HG02884 (cell line): ENCODE measurements around the gene TNFRSF8.

Experiments used
- ATAC-seq: cut with Tn5 transposase; IDR thresholded peaks from one replicate; pipeline ENCODE4 v1.9.1; 2021; ENCODE audit warnings: mild to moderate bottlenecking, moderate library complexity; ENCODE audit not compliant: unreplicated experiment

The TNFRSF8 gene

GRCh38 chr1:12113433-12114339 lies 50.6 kb downstream of the TNFRSF8 start:
- ATAC-seq = no peak

DNA sequence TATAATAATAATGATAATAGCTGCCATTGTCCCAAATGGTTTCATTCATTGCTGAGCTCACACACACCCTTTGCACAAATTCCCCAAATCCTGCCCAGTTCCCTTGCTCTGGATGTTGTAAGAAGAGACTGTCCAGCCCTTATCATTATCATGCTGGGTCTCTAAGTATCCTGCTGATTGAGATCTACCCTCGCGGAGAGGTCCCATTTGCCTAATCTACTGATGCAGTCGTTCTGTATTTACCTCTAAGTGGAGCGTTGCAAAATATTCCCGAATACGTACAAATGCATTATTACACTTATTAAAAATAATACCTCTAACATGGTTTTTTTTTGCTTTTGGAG lies 51.2 kb downstream of the TNFRSF8 start:
- ATAC-seq = no peak

DNA sequence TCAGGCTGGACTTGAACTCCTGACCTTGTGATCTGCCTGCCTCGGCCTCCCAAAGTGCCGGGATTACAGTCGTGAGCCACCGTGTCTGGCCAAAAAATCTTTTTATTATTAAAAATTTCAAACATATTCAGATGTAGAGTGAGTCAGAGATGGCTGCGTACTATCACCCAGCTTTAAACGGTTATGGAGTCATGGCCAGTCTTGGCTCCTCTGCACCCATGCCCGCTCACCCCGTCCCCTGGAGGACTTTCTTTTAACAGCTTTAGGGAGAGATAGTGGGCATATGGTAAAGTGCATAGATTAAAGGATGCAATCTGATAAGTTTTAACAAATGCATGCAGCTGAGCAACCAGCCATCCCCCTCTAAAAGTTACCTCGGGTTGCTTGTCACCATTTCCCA lies 51.8 kb downstream of the TNFRSF8 start:
- no peak for ATAC-seq

DNA sequence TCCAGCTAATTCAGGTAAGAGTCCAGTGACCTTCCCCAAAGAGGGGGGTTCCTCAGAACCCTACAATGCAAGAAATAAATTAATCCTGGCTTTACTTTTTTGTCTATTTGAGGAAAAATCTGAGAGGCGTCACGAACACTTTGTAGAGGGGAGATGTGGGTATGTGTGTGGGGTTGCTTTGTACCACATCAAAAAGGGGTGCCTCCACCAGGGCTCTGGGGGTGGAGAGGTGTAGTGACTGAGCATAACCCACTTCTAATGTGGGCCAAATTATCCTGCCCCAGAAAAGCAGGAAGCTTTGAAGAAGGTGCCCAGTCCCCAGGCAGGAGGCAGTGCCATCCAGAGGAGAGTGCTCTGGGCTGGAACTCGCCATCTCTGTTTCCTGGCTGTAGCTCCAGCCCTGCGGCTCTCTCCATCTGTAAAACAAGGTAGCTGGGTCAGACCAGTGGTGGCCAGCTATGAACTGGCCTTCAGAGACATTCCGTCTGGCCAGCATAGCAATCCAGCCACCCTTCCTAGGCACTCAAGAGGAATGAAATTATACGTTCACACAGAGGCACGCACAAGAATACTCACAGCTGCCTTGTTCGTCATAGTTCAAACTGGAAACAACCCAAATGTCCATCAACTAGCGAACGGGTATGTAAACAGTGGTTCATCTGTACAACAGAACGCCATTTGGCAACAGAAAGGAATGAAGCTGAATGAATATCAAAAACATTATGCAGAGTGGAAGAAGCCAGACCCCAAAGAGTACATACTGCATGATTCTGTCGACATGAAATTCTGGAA lies 58.3 kb downstream of the TNFRSF8 start:
- ATAC-seq = no peak

- no peak for ATAC-seq
Observed at GRCh38 chr1:12123172-12123571, 60.1 kb downstream of the TNFRSF8 start.

DNA sequence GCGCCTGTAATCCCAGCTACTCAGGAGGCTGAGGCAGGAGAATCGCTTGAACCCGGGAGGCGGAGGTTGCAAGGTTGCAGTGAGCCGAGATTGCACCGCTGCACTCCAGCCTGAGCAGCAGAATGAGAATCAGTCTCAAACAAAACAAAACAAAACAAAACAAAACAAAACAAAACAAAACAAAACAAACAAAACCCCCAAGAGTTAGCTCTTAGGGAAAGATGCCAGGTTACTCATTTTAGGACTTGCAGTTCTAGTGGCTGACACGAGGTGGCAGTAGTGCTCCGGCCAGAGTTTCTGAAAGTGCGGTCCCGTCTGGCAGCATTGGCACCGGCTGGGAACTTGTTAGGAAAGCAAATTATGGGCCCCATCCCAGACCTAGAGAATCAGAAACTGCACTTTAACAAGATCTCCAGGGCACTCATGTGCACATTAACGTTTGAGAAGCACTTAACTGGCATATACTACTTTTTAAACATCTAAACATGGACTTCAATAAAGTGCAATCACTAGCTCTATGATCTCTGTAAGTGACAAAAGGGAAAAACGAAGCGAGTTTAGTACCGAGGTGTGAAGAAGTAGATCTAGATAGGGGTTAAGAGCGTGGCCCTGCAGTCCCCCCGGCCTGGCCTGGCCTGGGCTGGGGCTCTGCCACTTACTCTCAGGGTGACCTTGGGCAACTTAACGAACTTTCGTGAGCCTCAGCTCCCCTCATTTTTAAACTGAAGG lies 61.8 kb downstream of the TNFRSF8 start:
- no peak for ATAC-seq

DNA sequence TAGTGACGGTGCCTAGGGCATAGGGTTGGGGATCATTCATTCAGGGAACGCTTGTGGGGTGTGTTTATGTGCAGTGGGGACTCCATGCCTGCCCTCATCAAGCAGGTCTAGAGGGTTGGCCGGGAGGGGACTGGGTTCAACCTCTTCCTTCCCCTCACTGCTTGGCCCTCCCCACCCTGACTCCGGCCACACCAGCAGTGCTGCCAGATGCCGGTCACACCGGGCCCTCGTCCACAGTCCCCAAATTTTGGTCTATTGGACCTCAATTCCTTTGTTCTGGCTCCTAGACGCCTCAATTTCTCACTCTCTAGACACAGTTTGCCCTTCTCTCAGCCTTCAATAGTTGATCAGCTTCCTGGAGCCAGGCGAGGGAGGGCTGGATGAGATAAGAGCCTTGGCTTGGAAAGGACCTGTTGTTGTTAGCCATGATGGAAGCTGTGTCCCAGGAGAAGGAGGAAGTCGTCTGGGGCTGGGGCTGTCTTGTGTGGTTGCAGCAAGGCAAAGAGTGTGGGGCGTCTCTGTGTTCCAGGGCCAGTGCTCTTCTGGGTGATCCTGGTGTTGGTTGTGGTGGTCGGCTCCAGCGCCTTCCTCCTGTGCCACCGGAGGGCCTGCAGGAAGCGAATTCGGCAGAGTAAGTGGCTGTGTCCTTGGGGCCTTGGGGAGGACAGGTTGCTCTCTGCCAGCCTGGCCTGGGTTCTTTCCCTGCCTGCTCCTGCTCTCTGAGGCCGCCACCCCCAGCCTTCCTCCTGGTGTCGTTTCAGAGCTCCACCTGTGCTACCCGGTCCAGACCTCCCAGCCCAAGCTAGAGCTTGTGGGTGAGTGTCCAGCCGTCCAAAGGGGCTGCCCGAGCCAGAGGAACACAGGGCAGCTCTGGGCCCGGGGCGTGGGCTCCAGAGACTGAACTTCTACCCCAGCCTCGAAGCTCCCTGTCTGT lies 62.6 kb downstream of the TNFRSF8 start:
- ATAC-seq = no peak

GRCh38 chr1:12126781-12127180 lies 63.7 kb downstream of the TNFRSF8 start:
- no peak for ATAC-seq

- ATAC-seq = no peak
Observed at GRCh38 chr1:12127206-12127810, 64.2 kb downstream of the TNFRSF8 start.

- ATAC-seq = no peak
Observed at GRCh38 chr1:12128120-12128519, 65.0 kb downstream of the TNFRSF8 start.

DNA sequence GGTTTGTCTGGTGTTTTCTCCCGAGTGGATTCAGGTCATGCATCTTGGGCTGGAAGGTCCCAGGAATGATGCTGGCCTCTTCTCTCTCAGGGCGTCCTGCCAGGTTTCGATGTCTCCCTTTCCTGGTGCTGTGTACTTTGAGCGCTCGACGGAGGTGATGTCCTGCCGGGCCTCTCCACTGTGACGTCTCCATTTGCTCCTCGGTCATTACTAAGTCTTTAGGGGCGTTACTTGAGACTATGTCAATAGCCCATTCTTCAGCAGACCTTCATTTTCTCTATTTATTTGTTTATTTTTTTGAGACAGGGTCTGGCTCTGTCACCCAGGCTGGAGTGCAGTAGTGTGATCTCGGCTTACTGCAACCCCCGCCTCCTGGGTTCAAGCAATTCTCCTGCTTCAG lies 66.5 kb downstream of the TNFRSF8 start:
- no peak for ATAC-seq

DNA sequence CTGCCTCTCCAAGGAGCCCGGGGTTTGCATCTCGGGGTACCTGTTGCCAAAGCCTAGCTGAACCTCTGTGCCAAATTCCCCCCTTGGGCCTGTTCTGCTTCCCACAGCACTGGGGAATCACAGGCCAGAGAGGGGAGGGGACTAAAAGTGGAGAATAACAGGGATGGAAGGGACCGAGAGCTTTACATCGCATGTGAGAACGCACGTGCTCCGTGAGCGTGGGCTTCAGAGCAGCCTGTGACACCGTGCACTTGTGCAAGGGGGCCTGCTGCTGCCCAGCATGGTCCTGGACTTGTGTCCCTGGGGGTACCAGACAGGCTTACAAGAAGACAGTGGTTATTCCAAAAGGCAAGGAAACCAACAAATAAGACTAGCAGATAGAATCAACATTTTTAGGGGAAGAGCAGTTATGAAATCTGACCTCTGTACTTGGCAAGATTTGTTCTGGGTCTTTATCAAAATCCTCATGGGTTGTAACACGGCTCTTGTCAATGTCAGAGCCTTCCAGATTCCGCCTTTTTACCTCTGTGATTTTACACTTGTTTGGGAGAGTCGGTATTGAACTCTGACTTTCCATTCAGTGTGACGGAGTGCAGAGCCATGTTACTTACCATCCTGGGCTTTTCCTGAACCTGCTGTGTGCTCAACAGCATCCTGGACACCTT lies 67.5 kb downstream of the TNFRSF8 start:
- ATAC-seq = no peak

DNA sequence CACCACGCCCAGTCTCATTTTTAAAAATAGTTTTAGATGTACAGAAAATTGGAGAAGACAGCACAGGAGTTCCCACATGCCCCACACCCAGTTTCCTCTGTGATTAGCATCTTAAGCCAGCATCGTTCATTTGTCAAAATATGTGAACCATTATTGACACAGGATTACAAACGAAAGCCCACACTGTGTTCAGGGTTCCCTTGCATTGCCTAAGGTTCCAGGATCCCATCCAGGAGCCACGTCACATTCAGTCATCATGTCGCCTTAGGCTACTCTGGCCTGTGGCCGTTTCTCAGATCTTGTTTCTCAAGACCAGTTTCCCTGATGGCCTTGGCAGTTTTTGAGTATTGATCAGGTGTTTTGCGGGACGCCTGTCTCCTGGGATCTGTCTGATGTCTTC lies 69.0 kb downstream of the TNFRSF8 start:
- ATAC-seq = no peak

- no peak for ATAC-seq
Observed at GRCh38 chr1:12134716-12135115, 71.6 kb downstream of the TNFRSF8 start.

DNA sequence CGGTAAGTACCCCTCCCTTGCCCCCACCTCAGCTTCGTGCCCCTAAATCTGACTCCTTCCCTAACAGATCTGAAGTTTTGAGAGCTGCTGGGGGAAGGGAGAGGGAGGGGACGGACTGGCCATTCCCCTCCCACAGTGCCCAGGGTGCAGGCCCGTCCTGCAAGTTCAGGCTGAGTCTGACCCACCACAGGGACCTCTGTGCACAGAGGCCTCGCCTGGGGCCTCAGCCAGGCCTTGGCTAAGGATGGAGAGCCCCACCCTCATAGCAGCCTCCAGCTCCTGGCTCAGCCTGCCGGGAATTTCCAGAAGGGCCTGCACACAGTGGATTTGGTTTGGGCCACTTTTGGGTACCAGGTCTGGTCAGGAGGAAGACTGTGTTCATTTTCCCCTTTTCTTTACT lies 72.5 kb downstream of the TNFRSF8 start:
- ATAC-seq = no peak

DNA sequence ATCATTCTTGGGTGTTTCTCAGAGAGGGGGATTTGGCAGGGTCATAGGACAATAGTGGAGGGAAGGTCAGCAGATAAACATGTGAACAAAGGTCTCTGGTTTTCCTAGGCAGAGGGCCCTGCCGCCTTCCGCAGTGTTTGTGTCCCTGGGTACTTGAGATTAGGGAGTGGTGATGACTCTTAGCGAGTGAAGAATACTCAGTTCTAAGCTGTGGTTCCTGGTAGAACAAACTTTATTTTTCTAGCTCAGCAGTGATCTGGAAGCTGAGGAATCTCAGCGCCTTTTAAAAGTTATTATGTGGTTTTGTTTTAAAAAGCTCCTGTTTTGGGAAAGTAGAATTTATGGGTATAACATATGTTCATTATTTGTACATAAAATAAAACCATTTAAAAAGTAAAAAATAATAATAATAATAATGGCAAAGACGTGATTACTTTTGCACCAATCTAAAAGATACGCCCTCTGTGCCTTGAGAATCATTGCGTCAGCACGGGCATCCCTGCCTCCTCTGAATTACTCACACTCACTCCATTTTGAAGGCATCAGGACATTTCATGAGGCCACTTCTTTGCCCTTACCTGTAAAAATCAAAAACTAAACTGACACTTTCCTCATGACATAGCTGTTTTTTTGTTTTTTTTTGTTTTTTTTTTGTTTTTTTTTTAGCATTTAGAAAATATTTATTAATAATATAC lies 74.0 kb downstream of the TNFRSF8 start:
- no peak for ATAC-seq

DNA sequence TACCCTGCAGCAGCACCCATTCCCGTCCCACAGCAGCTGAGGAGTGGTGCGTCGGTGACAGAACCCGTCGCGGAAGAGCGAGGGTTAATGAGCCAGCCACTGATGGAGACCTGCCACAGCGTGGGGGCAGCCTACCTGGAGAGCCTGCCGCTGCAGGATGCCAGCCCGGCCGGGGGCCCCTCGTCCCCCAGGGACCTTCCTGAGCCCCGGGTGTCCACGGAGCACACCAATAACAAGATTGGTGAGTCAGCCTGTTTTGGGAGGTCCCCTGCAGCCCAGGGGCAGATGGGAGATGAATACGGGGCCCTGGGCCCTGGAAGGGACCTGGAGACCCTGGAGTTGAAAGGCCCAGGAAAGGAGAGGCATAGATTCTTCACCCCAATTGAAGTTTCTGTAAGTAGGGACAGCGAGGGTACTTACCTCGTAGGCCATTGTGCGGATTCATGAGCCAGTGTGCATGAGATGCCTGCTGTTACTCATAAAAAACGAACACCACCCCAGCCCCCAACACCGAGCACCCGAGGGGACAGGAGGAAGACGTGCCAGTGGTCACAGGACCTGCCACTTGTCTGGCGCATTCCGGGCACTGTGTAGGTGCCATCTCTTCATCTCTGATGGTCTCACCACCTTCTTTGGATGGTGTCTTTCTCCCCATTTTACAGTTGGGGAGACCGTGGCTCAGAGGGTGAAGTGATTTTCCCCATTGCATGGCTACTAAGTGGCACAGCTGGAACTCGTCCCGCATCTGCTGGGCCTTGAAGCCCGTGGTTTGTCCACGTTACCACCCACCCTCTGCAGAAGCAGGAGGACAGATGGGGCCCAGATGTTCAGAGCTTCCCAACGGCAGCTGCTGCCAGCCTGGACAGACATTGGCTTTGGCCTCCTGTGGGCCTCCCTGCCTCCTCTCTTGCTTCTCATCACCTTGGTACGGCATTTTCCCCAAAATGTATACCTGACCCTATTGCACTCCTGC lies 75.4 kb downstream of the TNFRSF8 start:
- ATAC-seq = no peak

- no peak for ATAC-seq
Observed at GRCh38 chr1:12140016-12140415, 76.9 kb downstream of the TNFRSF8 start.
